Activated CD4-positive, CD25-positive, alpha-beta regulatory T cell treated with anti-CD3 and anti-CD28 coated beads, Interleukin-2, amount 50 U/mL, for 72 hours (primary cell): ENCODE data around the gene SMARCB1.

ENCODE experiments used
- DNase-seq: peaks from one replicate; pipeline ENCODE4 v3.0.0; 2021

Gene SMARCB1

DNA sequence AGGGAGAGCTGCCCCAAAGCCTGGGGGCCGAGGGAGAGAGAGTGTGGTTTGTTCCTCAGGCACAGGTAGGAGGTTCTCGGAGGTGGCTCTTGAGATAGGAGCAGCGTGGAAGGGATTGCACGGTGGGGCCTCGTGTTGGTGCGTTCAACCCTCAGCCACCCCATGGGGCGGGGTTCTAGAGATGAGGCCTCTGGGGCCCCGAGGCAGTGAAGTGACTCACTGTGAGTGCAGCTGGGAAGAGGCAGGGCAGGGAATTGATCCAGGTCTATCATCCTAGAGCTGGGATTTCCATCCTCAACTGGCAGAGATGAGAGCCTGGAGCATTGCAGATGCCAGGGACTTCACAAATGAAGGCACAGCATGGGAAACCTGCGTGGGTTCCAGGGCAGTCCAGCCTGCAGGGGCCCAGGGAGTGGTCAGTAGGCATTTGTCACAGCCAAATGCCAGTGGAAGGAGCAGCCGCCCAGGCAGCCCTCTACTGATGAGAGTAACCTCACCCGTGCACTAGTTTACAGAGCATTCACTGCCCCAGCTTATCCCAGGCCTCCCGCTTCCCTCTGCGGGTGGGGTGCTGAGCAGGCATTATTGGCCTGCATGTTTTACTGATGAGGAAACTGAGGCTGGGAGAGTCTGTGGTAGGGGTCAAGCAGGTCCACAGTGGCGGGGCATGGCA is 5.1 kb upstream of the SMARCB1 start:
- no peak for DNase-seq

DNA sequence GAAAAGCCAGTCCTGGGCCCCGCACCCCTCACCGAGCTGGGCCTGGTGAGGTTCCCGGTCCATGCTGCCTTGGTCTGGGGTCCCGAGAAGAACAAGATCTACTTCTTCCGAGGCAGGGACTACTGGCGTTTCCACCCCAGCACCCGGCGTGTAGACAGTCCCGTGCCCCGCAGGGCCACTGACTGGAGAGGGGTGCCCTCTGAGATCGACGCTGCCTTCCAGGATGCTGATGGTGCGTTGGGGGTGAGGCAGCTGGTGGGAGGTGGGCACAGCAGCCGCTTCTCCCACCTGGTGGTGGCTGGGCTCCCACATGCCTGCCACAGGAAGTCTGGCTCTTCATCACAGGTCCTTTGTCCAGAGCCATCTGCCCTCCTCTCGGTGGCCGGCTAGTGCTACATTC is 4.5 kb upstream of the SMARCB1 start:
- DNase-seq = no peak

DNA sequence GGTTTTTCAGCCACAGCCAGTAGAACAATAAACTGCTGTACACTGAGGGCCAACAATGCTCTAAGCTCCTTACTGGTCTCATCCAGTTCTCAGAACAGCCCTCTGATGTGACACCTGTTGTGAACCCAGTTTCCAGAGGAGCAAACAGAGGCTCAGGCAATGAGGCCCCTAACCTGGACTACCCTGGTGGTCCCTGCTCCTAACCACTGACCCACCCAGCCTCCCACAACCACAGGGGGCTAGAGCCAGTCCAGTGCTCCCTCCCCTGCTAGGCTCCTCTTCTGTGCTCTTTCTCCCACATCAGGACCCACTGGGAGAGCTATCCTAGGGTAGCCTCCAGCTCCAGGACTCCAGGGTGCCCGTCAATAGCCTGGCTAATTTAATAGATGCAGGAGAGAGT is 4.1 kb upstream of the SMARCB1 start:
- DNase-seq = no peak

- DNase-seq = no peak
These were observed 3.3 kb upstream of the SMARCB1 start for GRCh38 chr22:23783265-23784150.

- DNase-seq = no peak
These were observed 2.5 kb upstream of the SMARCB1 start for GRCh38 chr22:23784215-23784732.

- no peak for DNase-seq
These were observed 480 bp upstream of the SMARCB1 start for GRCh38 chr22:23786261-23786710.

DNA sequence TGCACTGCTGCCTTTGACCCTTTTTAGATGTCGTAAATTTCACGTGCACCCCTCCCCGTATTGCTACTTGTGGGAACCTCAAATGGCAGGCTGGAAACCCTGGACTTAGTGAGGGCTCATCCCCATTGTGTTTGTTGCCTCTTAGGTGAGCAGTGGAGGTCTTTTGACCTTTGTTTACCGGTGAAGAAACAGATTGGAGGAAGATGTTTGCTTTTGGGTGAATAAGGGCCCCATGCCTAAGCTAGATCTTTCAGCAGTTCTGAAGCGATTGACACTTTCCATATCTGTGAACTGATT is 782 bp downstream of the SMARCB1 start:
- DNase-seq = no peak

GRCh38 chr22:23787910-23788309 is 1.1 kb downstream of the SMARCB1 start:
- no peak for DNase-seq

- DNase-seq = no peak
These were observed 2.4 kb downstream of the SMARCB1 start for GRCh38 chr22:23789121-23789520.

DNA sequence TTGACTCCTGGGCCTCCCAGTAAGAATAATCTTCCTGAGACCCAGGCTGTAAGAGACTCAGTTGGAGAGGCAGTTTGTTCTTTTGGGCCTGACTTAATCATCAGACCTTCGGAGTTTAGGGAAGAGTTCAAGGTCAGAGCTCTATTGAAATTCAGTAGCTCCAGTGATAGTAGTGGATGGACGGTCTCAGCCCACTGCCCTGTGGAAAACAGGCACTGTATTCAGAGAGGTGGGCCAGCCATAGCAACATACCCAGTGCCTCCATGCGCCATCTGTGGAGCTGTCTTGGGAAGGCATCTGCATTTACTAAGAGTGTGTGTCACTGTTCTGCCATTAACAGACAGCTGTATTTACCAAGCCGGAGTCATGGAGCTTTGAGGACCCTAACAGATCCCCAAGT is 2.9 kb downstream of the SMARCB1 start:
- DNase-seq = no peak

DNA sequence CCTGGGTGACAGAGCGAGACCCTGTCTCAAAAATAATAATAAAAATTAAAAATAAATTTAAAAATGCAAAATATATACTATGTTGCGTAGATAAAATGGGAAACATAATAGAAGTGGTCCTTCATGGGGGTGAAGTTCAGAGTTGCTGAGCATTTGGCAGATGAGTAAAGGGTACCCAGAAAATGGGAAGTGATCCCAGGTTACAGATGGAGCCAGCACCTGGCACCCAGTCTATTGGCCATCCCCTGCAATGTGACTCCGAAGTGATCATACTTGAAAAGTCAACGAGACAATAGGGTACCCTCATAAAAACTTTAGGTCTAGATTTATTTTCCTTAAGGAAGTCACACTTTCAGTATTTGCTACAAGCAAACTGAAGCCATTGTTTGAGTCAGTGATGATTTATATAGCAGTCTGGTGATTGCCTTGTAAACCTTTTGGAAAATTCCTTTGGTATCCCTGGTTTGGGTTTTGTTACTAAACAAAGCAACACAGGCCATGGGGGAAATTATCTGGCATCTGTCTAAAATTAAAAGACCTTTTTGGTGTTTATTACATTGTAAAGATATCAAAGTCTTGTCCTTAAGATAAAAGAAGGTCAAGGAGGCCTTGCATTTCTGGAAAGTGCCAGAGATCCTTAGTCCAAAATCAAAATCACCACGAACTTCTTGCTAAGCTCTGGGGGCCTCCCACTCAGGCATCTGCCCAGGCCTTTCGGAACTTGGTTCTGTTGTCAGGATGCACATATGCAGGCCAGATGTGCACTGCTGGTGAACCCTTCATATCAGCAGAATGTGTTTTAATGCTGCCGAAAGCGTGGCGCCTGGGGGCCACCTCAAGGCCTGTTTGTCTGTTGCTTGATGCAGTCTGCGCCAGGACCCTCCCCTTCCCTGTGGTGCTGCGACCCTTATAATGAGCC is 4.3 kb downstream of the SMARCB1 start:
- DNase-seq = no peak

DNA sequence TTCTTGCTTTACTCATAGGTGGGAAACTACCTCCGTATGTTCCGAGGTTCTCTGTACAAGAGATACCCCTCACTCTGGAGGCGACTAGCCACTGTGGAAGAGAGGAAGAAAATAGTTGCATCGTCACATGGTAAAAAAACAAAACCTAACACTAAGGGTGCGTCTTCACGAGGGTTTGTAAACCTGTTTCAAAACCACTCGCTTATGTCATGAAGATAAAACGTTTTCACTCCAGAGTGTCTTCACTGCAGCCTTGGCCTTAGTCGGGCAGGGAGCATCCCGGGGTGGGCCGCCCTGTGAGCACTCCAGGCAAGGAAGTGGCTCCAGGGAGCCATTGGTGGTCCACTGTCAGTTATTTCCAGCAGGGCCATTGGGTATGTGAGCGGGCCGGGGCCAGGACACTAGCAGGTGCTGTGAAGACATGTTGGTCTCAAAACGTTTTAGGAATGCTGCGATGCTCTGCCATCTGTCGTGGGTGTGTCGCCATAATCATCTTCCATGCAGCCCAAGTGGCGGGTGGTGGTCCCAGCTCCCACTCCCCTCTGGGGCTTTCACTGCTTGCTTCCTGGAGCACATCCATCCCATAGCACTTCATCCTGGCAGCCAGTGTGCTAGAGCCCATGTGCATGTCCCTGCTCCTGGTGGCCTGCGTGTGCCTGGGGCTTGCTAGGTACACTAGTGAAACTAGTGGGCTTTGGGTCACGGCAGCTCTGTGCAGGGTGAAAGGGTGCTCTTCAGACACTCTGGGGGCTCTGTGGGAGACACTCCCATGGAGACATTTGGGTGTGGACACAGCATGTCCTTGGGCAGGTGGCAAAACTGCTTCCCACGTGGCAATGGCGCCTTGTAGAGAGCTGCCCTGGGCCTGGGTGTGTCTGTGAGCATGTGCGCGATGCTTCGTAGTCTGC is 5.2 kb downstream of the SMARCB1 start:
- DNase-seq = no peak

- DNase-seq = no peak
These were observed 6.6 kb downstream of the SMARCB1 start for GRCh38 chr22:23793326-23793725.

- DNase-seq = no peak
These were observed 9.7 kb downstream of the SMARCB1 start for GRCh38 chr22:23796461-23796860.

GRCh38 chr22:23800297-23801237 is 13.8 kb downstream of the SMARCB1 start:
- no peak for DNase-seq

DNA sequence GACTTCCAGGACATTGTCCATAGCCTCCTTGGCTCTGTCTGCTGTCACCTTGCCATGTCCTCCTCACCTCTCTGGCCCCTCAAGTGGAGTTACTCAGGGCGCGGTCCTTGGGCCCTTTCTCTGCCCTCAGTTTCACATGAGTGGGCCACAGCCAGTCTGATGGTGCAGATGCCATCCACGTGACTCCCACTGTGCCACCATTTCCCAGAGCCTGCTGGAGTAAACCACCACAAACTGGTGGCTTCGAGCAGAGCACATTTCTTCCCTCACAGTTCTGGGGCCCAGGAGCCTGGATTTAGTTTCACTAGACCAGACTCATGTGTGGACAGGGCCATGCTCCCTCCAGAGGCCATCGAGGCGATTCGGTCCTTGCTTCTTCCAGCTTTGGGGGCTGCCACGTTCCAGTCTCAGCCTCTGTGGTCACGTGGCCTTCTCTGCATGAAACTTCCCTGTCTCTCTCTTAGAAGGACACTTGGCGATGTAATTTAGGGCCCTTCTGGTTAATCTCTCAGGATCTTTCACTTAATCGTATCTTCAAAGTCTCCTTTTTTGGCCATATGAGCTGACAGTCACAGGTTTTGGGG is 14.6 kb downstream of the SMARCB1 start:
- no peak for DNase-seq

- no peak for DNase-seq
These were observed 15.2 kb downstream of the SMARCB1 start for GRCh38 chr22:23801886-23802377.

GRCh38 chr22:23803001-23803819 is 16.4 kb downstream of the SMARCB1 start:
- no peak for DNase-seq

DNA sequence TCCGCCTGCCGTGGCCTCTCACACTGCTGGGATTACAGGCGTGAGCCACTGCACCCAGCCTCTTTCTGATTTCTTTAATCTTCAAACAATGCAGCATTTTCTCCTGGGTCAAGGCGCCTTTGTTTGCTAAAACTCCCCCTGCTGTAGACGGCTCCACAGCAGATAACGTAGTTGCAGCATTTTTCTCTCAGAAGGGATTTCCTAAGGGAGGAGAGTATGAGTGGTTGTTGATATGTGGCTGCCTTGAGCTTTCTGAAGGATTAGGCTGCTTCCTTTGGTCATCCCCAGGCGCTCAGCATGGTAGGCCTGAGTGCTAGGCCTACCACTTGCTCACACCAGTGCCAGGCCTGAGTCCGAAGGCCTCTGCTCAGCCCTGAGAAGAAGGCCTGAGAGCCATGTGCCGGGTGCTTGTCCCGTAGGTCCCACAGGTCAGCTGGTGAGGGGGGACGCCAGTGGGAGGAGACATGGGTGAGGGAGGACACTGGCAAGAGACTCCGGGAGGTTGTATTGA is 18.1 kb downstream of the SMARCB1 start:
- no peak for DNase-seq
